Measurements from ENCODE around the gene CACNG6. TPM values are rescaled to one million over a fixed set of nuclear protein-coding genes. Genes with fewer than 3 reads are reported as not detected.

CACNG6 gene
- polyA plus RNA-seq, 1 experiment, result 0.04 TPM

DNA sequence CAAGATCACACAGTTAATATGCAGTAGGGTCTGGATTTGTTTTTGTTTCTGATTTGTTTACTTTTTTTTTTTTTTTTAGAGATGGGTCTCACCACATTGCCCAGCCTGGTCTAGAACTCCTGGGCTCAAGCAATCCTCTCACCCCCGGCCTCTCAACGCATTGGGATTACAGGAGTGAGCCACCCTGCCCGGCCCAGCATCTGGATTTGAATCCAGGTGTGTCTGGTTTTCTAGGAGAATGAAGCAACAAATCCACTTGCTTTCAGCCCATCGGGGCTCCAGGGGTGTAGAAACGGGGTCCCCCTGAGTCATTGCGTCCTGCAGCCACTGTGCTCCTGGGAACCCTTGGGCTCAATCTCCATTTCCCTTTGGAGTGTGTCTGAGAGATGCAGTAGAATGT, 22.1 kb upstream of the CACNG6 start:
- ChIA-PET POLR2A (no interaction called here), CTCF (no interaction called here)
- H3K4me3 ChIP-seq (ENCODE audit: low read depth, low read length), result no peak overlapping the region
- H3K27me3 ChIP-seq (ENCODE audit: control insufficient read depth, insufficient read depth, low read length), result peaks cover 3% of the 10 kb centered on the region; the same call in 1 of the 2 replicates
- H3K36me3 ChIP-seq (ENCODE audit: control insufficient read depth, insufficient read depth, low read length), result no peaks in the 10 kb centered on the region
- no peak for DNase-seq (ENCODE audit: low read depth)
- TF ChIP-seq, protein P1, sequence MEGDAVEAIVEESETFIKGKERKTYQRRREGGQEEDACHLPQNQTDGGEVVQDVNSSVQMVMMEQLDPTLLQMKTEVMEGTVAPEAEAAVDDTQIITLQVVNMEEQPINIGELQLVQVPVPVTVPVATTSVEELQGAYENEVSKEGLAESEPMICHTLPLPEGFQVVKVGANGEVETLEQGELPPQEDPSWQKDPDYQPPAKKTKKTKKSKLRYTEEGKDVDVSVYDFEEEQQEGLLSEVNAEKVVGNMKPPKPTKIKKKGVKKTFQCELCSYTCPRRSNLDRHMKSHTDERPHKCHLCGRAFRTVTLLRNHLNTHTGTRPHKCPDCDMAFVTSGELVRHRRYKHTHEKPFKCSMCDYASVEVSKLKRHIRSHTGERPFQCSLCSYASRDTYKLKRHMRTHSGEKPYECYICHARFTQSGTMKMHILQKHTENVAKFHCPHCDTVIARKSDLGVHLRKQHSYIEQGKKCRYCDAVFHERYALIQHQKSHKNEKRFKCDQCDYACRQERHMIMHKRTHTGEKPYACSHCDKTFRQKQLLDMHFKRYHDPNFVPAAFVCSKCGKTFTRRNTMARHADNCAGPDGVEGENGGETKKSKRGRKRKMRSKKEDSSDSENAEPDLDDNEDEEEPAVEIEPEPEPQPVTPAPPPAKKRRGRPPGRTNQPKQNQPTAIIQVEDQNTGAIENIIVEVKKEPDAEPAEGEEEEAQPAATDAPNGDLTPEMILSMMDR (IDR thresholded peaks at IDR 0.05; ENCODE audit: insufficient read depth, low read depth, low read length), result no peak

DNA sequence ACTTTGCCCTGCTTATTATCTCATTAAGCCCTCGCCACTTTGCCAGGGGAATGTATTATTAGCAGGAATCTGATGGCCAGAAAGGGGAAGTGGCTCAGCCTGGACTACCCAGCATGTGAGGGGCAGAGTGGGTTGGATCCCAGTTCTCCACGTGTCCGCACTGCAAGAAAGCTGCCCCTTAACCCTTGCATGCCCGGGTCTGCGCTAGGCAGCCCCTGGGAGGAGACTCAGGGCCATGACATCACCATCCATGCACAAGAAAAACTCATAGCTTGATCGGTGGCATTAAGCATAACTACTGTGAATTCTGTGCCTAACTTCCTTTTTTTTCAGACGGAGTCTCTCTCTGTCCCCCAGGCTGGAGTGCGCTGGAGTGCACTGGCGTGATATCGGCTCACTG, 19.8 kb upstream of the CACNG6 start:
- ChIA-PET POLR2A (no interaction called here), CTCF (no interaction called here)
- TF ChIP-seq, protein P1 (IDR thresholded peaks at IDR 0.05; ENCODE audit: insufficient read depth, low read depth, low read length), result no peak
- H3K4me3 ChIP-seq (ENCODE audit: low read depth, low read length), result no peak overlapping the region
- no peaks in the 10 kb centered on the region for H3K36me3 ChIP-seq (ENCODE audit: control insufficient read depth, insufficient read depth, low read length)
- DNase-seq (ENCODE audit: low read depth), result no peak
- H3K27me3 ChIP-seq (ENCODE audit: control insufficient read depth, insufficient read depth, low read length), result no peaks in the 10 kb centered on the region; the same call in 1 of the 2 replicates

DNA sequence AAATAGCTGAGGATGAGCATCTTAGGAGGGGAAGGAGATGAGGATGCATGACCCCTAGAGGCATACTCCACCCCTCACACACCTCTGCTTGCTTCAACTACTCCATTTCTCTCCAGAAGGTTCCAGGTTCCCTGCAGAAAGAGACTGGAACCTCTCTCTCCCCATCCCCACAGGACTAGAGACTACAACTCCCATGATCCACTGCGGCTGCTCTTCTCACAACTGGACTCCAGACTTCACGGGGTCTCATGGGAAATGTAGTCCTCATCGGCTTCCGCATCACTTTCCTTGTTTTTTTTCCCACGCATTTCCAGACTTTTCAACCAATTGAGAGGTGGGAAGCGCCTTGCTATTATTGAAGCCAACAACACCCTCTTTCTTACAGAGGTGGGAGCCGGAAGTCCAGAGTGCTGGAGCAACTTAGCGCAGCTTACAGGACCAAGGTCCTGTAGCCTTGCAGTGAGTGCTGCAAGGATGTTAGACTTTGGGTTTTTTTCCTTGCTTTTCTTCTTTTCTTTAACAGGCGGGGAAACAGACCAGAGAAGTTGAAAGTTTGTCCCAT, 13.9 kb upstream of the CACNG6 start:
- H3K4me3 ChIP-seq (ENCODE audit: low read depth, low read length), result peak overlapping the region; percentile 40
- ChIA-PET CTCF (interaction anchor here (1.2 to 1.3 kb wide), 2 partner anchors 48 to 168 kb away, joined by 3 to 5 read pairs; no protein-coding TSS in a partner anchor), POLR2A (no interaction called here)
- H3K27me3 ChIP-seq (ENCODE audit: control insufficient read depth, insufficient read depth, low read length), result 0 out of 2 replicates have a peak, but pooled peaks cover 4% of the 10 kb centered on the region
- TF ChIP-seq, protein P1 (IDR thresholded peaks at IDR 0.05; ENCODE audit: insufficient read depth, low read depth, low read length), result no peak
- no peaks in the 10 kb centered on the region for H3K36me3 ChIP-seq (ENCODE audit: control insufficient read depth, insufficient read depth, low read length)
- DNase-seq (ENCODE audit: low read depth), result peak; percentile 22

DNA sequence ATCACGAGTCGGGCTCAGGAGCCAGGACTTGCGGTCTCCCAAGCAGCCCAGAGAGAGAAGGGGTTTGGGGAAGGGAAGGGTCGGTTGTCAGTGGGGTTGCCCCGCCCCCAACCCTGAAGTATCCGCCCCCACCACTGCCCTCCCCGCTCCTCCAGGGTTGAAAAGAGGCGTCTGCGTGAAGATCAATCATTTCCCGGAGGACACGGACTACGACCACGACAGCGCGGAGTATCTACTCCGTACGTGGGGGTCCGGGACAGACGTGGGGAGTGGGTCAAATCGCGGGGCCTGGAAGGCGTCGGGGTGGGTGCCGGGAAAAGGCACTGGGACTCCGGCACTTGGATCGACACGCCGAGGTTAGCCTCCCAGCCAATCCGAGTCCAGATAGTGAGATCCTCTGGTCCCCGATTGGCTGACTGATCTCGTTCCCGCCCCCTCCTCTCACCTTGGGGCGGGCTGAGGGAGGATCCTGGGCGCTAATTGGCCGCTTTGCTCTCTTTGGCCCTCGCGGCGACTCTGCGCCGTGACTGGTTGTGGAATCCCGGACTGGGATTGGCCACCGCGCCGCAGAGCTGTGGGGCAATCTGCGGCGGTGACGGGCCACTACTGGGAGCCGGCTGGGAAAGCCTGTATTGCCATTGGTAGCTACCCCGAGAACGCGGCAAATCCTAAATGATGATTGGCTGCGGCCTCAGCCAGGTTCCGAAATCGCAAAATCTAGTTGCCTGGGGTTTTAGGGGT, 13.3 kb upstream of the CACNG6 start:
- peak; percentile 23 for DNase-seq (ENCODE audit: low read depth)
- 0 out of 2 replicates have a peak, but pooled peaks cover 4% of the 10 kb centered on the region for H3K27me3 ChIP-seq (ENCODE audit: control insufficient read depth, insufficient read depth, low read length)
- ChIA-PET POLR2A (no interaction called here), CTCF (interaction anchor here (1.2 to 1.3 kb wide), 2 partner anchors 47 to 169 kb away, joined by 3 to 5 read pairs; no protein-coding TSS in a partner anchor)
- peak overlapping the region; percentile 40 for H3K4me3 ChIP-seq (ENCODE audit: low read depth, low read length)
- TF ChIP-seq, protein P1 (IDR thresholded peaks at IDR 0.05; ENCODE audit: insufficient read depth, low read depth, low read length), result no peak
- H3K36me3 ChIP-seq (ENCODE audit: control insufficient read depth, insufficient read depth, low read length), result no peaks in the 10 kb centered on the region

DNA sequence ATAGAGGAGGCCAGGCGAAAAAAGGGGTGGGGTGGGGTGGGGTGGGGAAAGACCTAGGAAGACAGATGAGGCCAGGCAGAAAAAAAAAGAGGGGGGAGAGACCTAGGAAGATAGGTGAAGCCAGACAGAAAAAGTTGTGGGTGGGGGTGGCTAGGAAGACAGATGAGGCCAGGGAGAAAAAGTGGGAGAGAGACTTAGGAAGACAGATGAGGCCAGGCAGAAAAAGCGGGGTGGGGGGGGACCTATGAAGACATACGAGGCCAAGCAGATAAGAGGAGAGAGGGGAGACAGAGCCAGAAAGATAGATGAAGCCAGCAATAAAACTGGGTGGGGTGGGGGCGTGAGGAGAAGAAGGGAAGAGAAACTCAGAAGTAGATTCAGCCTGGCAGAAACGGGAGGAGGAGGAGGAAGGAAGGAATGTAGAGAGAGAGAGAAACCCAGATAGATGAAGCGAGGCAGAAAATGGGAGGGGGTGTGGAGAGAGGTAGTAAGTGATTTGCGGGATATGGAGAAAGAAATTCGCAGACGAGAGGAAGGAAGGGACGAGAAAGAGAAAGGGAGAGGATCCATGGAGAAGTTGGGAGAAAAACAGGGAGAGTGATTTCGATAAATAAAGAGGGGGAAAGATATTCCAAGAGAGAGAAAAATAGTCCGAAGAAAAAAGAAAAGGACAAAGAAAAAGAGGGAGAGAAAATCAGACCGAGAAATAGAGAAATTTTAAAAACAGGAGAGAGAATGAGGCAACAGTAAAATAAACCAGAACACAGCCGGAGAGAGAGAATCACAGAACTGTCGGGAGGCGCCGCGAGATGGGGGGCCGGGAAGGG, 12.2 kb upstream of the CACNG6 start:
- peaks cover 7% of the 10 kb centered on the region; the same call in 1 of the 2 replicates for H3K27me3 ChIP-seq (ENCODE audit: control insufficient read depth, insufficient read depth, low read length)

More for the DNA sequence above, 12.2 kb upstream of the CACNG6 start:
- Histone ChIP-seq H3K4me3 (ENCODE audit: low read depth, low read length) (peak overlapping the region; percentile 45), H3K36me3 (ENCODE audit: control insufficient read depth, insufficient read depth, low read length) (no peaks in the 10 kb centered on the region)
- POLR2A ChIA-PET, result no interaction called here
- CTCF ChIA-PET, result no interaction called here
- TF ChIP-seq, protein P1 (IDR thresholded peaks at IDR 0.05; ENCODE audit: insufficient read depth, low read depth, low read length), result no peak
- DNase-seq (ENCODE audit: low read depth), result no peak

Data from BJ (cell line).